ENCODE results near the gene MED19. TPM values are rescaled to one million over a fixed set of nuclear protein-coding genes. Genes with fewer than 3 reads are reported as not detected.
A peak's percentile ranks its signal among the peaks of the same experiment; 100 is the strongest.
"Not testable (repeated sequence)": the region's sequence is repeated elsewhere in the genome, so short reads cannot be mapped to it uniquely, and the experiment has no call there.

The MED19 gene
- total RNA-seq, 2 donors from 2014 or later, result 11.1 to 11.9 TPM

GRCh38 chr11:57703341-57703740, 8.7 kb downstream of the MED19 start:
- DNase-seq (ENCODE audit: low spot score) (no peak), ATAC-seq (ENCODE audit: insufficient number of reproducible peaks, low FRiP score, low read depth) (peak; percentile 50)
- Histone ChIP-seq H3K4me3 (no peak overlapping the region), H3K27ac (peak overlapping the region in 1 of 2 donors; percentile 67), H3K4me1 (ENCODE audit: control insufficient read depth in 1 of 2, low read depth in 2 of 2) (peaks cover 10 to 11% of the 10 kb centered on the region in 2 donors), H3K36me3 (peaks cover 42% of the 10 kb centered on the region), H3K27me3 (replicated peaks; ENCODE audit: insufficient read depth) (no peaks in the 10 kb centered on the region), H3K9me3 (no peaks in the 10 kb centered on the region)
- no peak for TF ChIP-seq CTCF (IDR thresholded peaks at IDR 0.05)

- H3K36me3 ChIP-seq, result peaks cover 63% of the 10 kb centered on the region
These were observed 11.6 kb downstream of the MED19 start for GRCh38 chr11:57700425-57700824.

GRCh38 chr11:57699813-57700212, 12.2 kb downstream of the MED19 start:
- Histone ChIP-seq H3K27ac (no peak overlapping the region), H3K4me1 (ENCODE audit: control insufficient read depth in 1 of 2, low read depth in 2 of 2) (peaks cover 10 to 11% of the 10 kb centered on the region in 2 donors), H3K9me3 (no peaks in the 10 kb centered on the region), H3K36me3 (peaks cover 68% of the 10 kb centered on the region), H3K27me3 (replicated peaks; ENCODE audit: insufficient read depth) (no peaks in the 10 kb centered on the region), H3K4me3 (no peak overlapping the region)
- DNase-seq (ENCODE audit: low spot score), result no peak
- no peak for TF ChIP-seq CTCF (IDR thresholded peaks at IDR 0.05)
- ATAC-seq (ENCODE audit: insufficient number of reproducible peaks, low FRiP score, low read depth), result no peak

More at GRCh38 chr11:57700425-57700824, 11.6 kb downstream of the MED19 start:
- Histone ChIP-seq H3K27me3 (replicated peaks; ENCODE audit: insufficient read depth) (no peaks in the 10 kb centered on the region), H3K9me3 (no peaks in the 10 kb centered on the region), H3K4me1 (ENCODE audit: control insufficient read depth in 1 of 2, low read depth in 2 of 2) (peaks cover 10 to 11% of the 10 kb centered on the region in 2 donors), H3K27ac (no peak overlapping the region), H3K4me3 (no peak overlapping the region)
- ATAC-seq (ENCODE audit: insufficient number of reproducible peaks, low FRiP score, low read depth), result no peak
- DNase-seq (ENCODE audit: low spot score), result no peak
- no peak for TF ChIP-seq CTCF (IDR thresholded peaks at IDR 0.05)

GRCh38 chr11:57698843-57699365, 13.1 kb downstream of the MED19 start:
- no peak for DNase-seq (ENCODE audit: low spot score)
- ATAC-seq (ENCODE audit: insufficient number of reproducible peaks, low FRiP score, low read depth), result no peak
- peaks cover 9 to 10% of the 10 kb centered on the region in 2 donors for H3K4me1 ChIP-seq (ENCODE audit: control insufficient read depth in 1 of 2, low read depth in 2 of 2)

GRCh38 chr11:57690474-57690873, 21.5 kb downstream of the MED19 start:
- H3K36me3 ChIP-seq, result peaks cover 70% of the 10 kb centered on the region
- ATAC-seq (ENCODE audit: insufficient number of reproducible peaks, low FRiP score, low read depth); H3K4me3 ChIP-seq; H3K9me3 ChIP-seq; H3K27ac ChIP-seq; H3K4me1 ChIP-seq (ENCODE audit: control insufficient read depth in 1 of 2, low read depth in 2 of 2); H3K27me3 ChIP-seq (replicated peaks; ENCODE audit: insufficient read depth); DNase-seq (ENCODE audit: low spot score): not testable (repeated sequence)

More at GRCh38 chr11:57698843-57699365, 13.1 kb downstream of the MED19 start:
- no peaks in the 10 kb centered on the region for H3K9me3 ChIP-seq
- peaks cover 71% of the 10 kb centered on the region for H3K36me3 ChIP-seq
- H3K4me3 ChIP-seq, result no peak overlapping the region
- H3K27ac ChIP-seq, result no peak overlapping the region
- no peak for TF ChIP-seq CTCF (IDR thresholded peaks at IDR 0.05)
- H3K27me3 ChIP-seq (replicated peaks; ENCODE audit: insufficient read depth), result no peaks in the 10 kb centered on the region

- no peak overlapping the region for H3K27ac ChIP-seq
- no peak for DNase-seq (ENCODE audit: low spot score)
- no peak for TF ChIP-seq CTCF (IDR thresholded peaks at IDR 0.05)
- H3K9me3 ChIP-seq, result no peaks in the 10 kb centered on the region
- peaks cover 4 to 15% of the 10 kb centered on the region in 2 donors for H3K4me1 ChIP-seq (ENCODE audit: control insufficient read depth in 1 of 2, low read depth in 2 of 2)
- H3K27me3 ChIP-seq (replicated peaks; ENCODE audit: insufficient read depth), result no peaks in the 10 kb centered on the region
- H3K36me3 ChIP-seq, result peaks cover 8% of the 10 kb centered on the region
- ATAC-seq (ENCODE audit: insufficient number of reproducible peaks, low FRiP score, low read depth), result no peak
- H3K4me3 ChIP-seq, result no peak overlapping the region
These were observed 30.8 kb downstream of the MED19 start for GRCh38 chr11:57681168-57681567.

All from thoracic aorta (tissue), 2 donors.